NCI-H1694 (cell line): ENCODE data around the gene ZNF593OS.

Source experiments
- DNase-seq: peaks from one replicate; lab custom pipeline; 2025; lab: John Stamatoyannopoulos, UW

Gene ZNF593OS

DNA sequence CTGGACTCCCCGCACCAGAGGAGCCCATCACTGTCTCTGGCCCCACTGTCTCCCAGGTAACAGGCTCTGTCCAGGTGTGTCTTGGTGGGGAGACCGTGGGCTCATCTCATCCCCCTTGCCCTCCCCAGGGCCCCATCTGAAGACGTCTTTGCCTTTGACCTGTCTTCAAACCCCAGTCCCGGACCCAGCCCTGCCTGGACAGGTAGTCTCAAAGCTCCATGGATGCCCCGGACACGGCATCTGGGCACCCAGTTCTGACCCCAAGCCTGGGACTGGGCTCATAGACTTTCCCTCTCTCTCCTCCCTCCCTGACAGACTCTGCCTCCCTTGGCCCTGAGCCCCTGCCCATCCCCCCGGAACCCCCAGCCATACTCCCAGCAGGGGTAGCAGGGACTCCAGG is 12.5 kb upstream of the ZNF593OS start:
- DNase-seq = no peak

DNA sequence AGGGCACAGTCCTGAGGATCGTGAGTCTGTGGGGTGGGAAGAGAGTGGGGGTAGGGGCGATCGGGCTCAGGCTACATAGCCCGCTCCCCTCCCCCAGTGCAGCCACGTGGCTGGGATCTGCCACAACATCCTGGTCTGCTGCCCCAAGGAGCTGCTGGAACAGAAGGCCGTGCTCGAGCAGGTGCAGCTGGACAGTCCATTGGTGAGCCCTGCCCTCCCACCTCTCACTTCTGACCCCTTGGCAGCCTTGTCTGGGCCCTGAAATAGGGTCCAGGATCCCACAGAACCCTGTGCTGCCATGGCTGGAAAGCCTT is 10.7 kb upstream of the ZNF593OS start:
- no peak for DNase-seq

DNA sequence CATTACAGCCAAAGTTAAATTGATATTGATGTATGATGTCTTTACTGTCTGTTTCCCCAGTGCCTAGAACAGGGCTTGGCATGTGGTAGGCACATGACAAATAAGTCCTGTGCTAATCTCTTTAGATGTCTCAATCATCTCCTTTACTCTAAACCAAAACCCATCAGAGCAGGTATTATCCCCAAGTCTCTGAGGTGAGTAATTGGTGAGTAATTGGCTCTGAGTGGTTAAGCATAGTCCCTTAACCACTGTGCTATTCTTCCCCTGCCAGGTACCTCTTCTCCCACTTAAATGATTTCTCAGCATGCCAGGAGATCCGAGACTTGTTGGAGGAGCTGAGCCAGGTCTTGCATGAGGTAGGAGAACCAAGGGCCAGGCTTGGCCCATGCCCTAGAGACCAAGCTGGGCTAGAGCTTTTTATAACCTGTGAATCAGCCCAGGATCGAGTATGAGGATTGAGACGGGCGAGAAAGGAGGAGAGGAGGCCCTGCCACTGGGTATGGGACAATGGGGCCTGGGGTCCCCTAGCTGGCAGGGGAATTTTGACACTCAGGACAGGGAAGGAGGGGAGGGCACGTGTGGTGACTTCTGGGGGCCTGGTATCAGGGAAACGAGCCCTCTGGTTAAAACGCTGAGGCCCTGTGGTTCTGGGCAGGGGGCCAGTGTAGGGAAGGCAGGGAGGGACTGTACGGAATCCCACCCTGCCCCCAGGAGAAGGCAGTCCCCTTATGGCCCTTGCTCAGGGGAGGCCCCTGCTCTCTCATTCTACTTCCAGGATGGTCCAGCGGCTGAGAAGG is 10.2 kb upstream of the ZNF593OS start:
- DNase-seq = no peak

DNA sequence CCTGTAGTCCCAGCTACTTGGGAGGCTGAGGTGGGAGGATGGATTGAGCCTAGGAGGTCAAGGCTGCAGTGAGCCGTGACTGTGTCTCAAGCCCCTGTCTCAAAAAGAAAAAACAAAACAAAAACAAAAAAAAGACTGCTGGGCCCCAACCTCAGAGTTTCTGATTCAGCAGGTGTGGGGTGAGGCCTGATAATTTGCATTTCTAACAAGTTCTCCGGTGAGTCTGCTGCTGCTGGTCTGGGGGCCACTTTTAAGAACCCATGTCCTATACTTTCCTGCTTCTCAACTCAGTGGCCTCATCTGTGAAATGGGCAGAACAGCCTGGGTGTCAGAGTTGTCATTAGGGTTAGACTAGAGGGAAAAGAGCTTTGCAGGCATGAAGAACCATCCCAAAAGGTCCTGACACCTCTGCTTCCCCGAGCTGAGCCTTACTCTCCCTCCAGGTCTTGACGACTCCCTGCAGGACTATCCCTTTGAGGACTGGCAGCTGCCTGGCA is 8.4 kb upstream of the ZNF593OS start:
- DNase-seq = no peak

DNA sequence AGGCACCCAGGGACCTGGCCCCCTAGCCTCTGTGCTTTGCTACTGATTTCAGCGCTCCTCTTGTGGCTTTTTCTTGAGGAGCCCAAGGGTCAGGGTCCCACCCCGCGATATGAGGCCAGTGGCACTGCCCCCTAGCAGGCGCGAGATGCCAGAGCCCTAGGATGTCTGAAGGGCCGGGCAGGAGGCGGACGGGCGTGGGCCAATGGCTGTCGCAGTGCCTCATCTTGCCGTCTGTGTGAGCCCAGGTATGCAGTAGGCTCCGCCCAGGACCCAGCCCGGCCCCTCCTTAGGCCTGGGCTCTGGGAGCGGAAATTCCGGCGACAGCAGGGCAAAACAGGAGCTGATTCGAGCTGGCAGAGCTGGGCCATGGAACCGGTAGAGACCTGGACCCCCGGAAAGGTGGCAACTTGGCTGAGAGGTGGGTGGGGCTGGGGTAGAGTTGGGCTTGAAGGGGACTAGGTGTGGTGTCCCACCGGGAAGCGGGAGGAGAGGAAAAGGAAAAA is 5.6 kb upstream of the ZNF593OS start, which contains the start of gene CNKSR1:
CNKSR1 (plus strand) TSS at position 310 of the 503 bp plus-strand sequence; CDS start at position 367, 57 bp downstream.
- DNase-seq = no peak

DNA sequence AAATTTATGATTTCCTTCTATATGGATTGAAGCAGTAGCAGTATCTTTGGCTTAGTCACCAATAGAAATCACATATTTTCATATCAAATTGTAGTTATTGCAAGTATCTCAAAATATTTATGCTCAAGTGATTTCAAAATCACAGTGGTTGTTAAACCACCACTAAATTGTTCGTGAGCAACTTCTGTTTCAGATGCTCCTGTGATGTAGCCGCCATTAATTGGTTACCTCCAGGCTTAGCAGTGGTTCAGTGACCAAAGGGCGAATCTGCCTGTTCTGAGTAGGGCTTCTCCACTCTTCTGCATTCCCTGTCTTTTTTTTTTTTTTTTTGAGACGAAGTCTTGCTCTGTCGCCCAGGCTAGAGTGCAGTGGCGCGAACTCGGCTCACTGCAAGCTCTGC is 3.7 kb upstream of the ZNF593OS start:
- no peak for DNase-seq

DNA sequence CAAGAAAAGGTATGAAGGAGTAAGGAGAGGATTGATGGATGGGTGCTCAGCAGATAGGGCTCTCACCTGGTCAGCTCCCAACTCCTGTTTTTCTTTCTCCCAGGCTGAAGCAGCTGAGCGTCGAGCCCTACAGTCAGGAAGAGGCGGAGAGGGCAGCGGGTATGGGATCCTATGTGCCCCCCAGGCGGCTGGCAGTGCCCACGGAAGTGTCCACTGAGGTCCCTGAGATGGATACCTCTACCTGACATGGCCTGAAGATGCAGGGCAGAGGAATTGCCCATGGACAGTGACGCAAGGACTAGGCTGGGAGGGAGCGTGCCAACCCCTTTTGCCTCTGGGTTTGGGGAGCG is 1.2 kb downstream of the ZNF593OS start:
- no peak for DNase-seq

DNA sequence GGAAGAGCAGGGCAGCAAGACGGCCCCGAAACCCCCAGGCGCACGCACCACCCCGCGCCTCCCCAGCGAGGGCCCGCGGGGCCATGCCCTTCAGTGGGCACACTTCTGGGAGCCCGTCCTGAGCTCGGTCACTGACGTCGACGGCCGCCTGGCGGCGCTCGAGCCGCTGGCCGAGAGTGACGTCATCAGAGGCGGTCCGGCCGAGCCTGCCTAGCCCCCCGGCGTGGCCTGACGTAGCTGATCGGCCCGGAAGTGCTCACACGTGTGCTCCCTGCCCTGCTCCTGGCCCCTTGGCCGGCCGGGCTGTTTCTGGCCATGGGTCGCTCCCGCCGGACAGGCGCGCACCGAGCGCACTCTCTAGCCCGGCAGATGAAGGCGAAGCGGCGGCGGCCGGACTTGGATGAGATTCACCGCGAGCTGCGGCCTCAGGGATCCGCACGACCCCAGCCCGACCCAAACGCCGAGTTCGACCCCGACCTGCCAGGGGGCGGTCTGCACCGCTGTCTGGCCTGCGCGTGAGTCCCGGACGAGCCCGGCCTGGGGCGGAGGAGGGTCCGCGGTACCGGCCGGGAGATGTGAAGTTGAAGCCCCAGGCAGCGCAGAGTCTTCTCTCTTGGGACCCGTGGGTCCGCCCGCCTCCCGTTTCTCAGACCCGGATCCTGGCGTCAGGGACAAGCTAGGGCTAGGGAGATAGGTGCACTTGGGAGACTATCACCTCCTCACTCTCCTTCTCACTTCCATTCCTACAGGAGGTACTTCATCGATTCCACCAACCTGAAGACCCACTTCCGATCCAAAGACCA is 1.8 kb downstream of the ZNF593OS start, which contains the start of gene ZNF593:
ZNF593 (plus strand) TSS at position 240 of the 803 bp plus-strand sequence; CDS start at position 316, 76 bp downstream.
- peak; percentile 52 for DNase-seq

DNA sequence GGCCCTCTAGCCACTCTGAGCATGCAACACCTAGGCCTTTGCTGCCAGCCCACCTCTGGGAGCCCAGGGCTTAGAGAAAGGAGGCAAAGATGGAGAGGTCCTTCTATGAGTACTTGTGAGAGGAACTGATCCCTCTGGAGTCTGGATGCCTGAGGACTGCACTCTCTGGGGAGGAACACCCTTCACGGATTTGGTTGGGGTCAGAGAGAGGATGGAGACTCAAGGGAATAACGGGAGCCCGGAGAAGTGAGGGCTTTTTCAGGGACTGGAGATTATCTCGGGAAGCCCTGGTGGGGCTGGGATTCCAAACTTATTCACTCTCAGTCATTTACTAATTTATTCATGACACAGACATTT is 2.5 kb downstream of the ZNF593OS start:
- DNase-seq = no peak

DNA sequence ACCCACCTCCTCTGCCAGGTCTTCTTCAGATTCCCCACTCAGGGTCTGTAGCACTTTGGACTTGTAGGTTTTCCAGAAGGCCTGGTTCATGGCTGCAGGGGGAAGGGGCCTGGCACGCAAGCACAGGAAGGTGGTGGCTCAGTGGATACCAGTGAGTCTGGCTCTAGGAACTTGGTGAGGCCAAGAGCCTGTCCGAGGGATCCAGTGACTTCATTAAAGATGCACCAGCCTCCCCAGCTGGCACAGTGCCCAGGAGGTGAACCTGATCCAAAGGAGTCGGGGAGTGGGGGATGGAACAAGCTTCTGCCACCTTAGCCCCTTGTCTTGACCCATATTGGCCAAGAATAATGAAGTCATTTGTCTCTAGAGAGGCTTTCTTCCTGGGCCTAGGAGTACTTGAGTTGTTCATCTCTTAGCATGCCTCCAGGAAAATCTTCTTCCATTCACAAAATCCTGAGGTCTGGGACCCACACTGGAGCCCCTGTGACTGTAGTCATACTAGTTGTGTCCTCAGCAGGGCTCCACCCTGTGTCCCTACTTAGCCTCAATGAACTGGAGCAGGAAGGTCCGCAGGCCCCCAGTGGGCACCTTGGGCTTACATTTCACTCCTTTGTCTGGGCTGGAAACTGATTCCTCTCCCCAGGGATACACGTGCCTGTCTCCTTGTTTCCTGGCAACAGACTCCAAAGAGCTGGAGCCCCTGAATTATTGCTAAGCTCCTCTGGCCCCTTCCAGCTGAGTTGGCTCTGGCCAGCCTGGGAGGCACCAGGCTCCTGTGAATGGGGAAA is 3.0 kb downstream of the ZNF593OS start, which contains the start of gene C1orf232:
C1orf232 (minus strand) TSS at position 554 of the 788 bp plus-strand sequence; CDS start at position 90, 464 bp downstream.
- no peak for DNase-seq

DNA sequence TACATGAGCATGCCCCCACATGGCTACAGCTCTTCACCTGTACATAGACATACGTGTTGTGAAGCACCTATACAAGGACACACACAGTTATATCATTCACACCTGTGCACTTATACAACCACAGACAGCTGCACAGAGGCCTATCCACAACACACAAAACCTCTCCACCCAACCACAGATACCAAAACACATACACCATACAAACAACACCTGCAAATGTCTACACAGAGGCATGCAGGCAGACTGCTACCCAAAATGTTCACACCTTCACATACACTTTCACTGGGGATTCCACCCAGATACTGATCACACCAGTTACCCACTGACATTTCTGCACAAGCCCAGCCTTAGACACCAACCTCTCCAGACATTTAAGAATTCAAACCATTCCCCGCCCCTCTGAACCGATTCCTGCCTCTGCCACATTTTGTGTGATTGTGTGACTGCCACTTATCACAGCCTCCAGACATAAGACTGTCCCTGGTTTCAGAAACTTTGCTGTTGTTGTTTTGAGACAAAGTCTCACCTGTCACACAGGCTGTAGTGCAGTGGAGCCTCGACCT is 4.8 kb downstream of the ZNF593OS start:
- DNase-seq = no peak

DNA sequence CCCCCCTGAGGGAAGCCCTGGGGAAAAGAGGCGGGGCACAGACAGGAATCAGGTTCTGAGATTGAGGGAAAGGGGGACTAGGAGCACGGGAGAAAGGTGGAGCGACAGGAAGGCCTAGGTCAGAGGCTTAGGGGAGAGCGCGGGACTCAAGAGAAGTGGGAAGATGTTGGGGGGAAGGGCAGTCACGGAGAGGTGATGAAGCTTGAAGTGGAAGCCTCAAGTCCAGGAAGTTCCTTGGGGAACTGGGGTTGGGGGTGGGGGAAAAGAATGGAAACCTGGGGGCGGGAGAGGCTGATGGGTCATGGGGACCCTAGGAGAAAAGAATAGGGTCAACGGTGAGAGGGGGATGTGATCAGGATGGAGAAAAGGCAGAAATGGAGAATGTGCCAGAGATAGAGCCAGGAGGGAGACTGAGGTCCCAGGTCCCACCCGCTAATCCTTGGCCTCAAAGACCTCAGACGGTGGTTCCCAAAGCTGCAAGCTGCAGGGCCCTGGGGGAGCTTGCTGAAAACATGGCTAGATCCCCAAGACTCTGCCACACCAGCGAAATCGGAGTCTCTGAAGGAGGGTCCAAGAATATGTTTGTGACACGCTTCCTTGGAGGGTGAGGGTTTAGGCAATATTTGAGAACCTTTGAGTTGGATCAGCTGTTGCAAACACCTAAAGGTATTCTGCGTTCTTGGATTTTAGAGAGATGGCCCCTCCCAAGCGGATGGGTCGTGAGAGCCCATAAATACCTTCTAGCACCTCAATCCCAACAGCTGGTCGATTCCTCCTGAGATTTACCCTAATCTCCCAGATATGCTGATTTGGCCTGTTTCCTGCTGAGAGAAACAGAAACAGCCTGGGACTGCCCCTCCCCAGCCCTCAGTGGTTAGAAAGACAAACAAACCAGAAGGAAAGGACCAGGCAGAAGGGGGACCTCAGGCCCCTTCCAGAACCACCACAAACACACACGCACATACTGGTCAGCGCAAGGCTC is 6.5 kb downstream of the ZNF593OS start:
- no peak for DNase-seq

DNA sequence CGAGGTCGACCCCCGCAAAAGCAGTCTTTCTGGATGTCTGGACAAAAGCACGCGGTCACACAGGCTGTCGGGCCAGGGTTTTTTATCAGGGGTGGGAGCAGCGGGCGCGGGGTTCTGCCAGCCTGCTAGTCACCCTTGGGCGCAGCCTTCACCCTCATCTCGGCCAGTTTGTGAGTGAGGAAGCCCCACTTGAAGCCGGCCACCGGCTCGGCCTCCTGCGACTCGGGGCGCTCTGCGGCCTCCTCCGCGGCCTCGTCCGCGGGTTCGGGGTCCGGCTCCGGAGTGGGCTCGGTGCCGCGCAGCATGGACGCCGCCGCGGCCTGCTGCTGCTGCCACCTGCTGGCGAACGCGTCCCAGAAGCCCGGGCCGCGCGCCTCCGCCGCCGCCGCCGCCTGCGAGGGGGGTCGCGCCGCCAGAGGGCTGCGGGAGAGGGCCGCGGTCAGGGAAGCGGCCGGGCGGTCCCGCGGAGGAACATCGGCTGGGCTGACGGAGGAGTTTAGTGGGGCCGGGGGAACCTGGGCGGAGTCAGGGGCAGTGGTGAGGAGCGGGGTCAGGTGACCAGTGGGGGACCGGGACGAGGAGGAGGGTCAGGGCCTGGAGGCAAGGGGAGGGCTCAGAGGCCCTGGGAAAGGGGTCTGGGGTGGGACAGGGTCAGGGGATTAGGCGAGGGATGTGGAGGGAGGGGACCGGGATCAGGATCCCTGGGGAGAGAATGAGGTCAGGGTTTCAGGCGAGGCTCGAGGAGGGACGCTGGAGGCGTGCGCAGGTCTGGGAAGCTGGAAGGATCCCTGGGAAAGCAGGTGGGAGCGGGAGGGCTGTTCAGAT is 7.4 kb downstream of the ZNF593OS start:
- DNase-seq = no peak

DNA sequence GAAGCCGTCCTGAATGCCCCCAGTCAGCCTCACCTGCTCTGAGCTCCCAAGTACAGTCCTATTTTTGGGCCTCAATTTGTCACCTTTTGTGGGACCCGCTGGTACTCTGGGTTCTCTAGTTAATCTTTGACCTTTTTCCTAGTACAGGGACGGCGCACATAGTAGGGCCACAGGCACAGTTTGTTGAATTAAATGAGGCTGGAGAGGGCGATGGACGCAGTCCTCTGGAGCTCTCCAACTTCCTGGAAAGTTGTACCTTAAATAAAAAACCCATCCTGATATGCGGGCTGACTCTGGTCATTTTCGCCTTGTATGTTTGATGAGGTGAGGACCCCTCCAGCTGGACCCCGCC is 8.0 kb downstream of the ZNF593OS start:
- DNase-seq = no peak

DNA sequence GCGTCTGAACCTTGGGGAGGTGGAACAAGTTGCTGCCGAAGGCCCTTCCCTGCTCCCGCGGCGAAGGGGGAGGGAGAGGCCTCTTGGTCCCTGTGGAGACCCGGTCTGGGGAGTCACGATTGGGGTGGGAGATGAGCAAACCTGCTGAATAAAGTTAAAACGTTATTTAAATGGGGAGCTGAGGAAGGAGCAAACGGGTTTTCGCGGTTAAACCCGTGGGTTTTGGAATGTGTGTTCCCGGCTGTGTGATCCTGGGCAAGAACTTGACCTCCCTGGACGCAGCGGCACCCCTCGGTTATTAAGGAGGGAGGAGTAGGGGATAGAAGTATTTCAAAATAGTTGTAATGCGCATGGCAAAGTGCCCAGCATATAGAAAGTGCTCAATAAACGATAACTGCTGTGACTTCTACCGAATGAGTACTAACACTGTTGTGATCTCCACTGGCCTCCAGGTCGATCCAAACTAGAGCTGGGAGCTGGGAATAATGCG is 9.4 kb downstream of the ZNF593OS start:
- DNase-seq = no peak

DNA sequence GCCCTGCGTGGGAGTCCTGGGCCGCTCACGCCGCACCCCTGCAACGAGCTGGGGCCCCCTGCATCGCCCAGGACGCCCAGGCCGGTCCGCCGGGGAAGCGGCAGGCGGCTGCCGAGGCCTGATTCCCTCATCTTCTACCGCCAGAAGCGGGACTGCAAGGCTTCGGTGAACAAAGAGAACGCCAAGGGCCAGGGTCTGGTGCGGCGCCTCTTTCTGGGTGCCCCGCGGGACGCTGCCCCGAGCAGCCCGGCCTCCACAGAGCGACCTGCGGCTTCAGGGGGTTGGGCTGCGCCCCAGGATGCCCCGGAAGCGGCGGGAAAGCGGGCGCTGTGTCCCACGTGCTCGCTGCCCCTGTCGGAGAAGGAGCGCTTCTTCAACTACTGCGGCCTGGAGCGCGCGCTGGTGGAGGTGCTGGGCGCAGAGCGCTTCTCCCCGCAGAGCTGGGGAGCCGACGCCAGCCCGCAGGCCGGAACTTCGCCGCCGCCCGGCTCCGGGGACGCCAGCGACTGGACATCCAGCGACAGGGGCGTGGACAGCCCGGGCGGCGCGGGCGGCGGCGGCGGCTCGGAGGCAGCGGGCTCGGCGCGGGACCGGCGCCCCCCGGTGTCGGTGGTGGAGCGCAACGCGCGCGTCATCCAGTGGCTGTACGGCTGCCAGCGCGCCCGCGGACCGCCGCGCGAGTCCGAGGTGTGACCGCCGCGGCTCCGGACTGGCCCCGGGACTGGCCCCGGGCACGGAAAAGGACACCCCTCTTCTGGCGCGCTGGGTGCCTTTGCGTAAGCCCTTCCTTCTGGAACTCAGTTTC is 10.0 kb downstream of the ZNF593OS start:
- DNase-seq = no peak

DNA sequence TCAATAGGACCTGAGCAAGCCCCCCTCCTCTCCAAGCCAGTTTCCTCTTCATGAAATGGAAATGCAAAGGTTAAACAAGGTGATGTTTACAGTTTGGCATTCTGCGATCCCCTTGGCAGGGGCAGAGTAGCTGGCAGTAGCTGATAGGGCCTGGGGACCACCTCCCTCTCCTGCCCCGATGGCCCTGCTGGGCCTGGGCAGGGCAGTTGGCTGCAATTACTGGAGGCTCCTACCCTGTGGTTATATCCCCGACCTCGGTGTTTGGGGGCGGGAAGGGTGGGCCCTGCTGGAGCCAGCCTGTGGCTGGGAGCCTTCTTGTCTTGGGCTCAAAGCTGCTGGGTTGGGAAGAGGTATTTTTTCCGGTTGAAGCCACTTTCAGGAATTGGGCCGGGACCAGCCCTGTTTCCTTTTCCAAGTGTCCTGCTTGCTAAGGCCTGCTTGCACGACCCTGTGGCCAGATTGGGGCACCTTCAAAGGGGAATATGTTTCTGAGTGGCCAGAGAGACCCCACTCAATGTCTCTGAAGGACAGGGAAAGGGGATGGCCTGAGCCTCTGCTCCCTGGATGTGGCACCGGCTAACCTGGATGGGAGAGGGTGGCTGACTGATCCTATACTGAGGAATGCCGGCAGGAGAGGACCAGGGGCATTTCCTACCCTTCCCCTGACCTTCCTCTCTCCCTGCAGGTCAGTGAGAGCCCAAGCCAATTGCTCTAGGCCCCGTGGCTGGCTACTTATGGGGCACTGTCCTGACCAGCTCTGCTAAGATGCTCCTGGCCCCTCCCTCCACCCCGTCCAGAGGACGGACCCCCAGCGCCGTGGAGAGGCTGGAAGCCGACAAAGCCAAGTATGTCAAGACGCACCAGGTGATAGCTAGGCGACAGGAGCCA is 10.9 kb downstream of the ZNF593OS start:
- no peak for DNase-seq

DNA sequence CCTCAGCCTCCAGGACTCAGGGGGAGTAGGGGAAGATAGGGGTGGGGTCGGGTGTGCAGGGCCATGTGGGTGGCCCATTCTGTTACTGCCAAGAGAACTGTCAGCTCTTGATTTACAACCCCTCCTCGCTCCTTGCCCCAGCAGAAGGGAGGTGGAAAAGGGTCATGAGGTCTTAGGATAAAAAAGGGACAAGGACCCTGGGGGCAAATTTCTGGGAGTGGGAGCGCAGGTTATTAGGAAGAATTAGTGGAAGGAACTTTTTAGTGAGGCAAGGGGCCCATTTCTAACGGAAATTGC is 11.9 kb downstream of the ZNF593OS start:
- DNase-seq = no peak
